ENCODE results near the gene KITLG.
"Not testable (repeated sequence)": the region's sequence is repeated elsewhere in the genome, so short reads cannot be mapped to it uniquely, and the experiment has no call there.

The KITLG gene

DNA sequence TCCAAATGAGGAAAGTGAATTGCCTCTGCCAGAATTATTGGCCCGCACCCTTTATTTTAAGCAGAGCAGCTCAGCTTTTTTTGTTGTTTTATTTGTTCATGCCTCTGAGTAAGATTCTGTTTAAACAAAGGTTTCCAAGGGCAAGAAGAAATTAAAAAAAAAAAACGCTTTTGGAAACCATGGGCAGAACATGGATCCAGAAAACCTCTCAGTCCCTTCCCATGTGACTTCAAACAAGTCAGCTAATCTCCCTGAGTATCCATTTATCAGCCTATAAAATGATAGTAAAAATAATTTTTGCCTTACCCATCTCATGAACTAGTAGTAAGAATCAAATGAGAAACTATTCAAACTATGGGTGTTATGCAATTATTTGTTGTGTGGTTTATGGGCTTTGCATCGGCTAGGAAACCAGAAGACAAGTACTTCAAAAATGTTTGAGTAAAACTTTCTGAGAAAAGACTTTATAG is 27.6 kb downstream of the KITLG start:
- no peak for DNase-seq
- in situ Hi-C loops (cut with HindIII; ENCODE audit: low pct_ligation_motif_present, low pct_unique_long_range_greater_than_20kb, low sequenced_read_pairs) = no loop called here

DNA sequence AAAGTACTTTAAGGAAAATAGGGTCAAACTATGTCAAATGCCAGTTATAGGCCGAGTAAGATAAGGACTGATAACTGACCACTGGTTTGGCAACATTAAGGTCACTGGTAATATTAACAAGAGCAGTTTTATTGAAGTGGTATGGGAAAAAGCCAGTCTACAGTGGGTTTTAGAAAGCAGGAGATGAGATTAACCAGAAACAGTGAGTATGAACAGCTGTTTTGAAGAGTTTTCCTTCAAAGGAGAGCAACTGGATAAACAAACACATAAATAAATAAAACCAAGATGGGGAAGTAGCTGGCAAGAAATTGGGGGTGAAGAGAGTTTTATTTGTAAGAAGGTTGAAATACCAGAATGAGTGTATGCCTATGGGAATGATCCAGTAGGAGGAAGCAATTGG is 30.3 kb downstream of the KITLG start:
- in situ Hi-C loops (cut with HindIII; ENCODE audit: low pct_ligation_motif_present, low pct_unique_long_range_greater_than_20kb, low sequenced_read_pairs) = no loop called here
- no peak for DNase-seq

DNA sequence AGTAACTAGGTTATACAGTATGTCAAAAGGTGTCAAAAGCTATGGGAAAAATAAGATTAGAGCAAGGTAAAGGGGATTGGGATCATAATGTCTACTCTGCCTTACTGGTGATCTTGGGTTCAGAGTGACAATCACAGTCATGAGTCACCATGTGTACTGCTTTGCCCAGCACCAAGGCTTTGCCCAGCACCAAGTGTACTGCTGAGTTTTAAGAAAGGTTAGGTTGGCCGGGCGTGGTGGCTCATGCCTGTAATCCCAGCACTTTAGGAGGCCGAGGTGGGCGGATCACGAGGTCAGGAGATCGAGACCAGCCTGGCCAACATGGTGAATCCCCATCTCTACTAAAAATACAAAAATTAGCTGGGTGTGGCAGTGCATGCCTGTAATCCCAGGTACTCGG is 32.3 kb downstream of the KITLG start:
- DNase-seq = not testable (repeated sequence)

DNA sequence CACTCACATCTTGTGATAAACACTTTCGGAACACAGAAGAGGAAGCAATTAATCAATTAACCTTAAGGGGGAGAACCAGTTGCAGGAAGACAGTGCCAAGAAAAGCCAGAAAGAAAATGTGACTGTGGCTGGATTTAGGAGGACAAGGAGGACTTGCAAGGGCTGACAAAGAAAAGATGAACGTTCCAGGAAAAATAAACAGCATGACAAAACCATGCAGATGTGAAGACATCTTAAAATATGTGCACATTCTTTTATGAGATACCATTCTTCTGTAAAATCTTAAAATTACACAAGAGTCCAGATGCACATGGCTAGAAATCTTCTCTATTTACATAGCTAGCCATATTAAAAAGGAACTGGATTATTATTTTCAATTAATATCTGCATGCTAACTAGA is 33.4 kb downstream of the KITLG start:
- in situ Hi-C loops (cut with HindIII; ENCODE audit: low pct_ligation_motif_present, low pct_unique_long_range_greater_than_20kb, low sequenced_read_pairs) = no loop called here
- DNase-seq = no peak

More for the DNA sequence above, 32.3 kb downstream of the KITLG start:
- in situ Hi-C loops (cut with HindIII; ENCODE audit: low pct_ligation_motif_present, low pct_unique_long_range_greater_than_20kb, low sequenced_read_pairs) = not testable (repeated sequence)

DNA sequence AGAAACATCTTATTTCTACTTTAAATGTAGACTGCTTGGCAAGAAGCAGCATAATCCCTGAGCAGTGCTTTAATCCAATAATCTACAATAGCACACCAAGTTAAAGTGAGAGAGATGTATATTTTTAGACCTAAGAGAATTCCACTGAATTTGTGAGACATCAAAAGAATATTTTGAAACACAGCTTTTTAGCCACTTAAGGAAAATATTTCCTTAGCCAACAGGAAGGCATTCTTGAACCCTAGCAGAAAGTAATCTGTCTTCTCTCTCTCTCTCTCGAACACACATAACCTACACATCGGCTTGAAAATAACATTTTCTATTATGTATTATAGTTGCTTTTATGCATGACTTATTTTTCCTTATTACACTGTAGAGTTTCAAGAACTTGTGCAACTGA is 34.0 kb downstream of the KITLG start:
- in situ Hi-C loops (cut with HindIII; ENCODE audit: low pct_ligation_motif_present, low pct_unique_long_range_greater_than_20kb, low sequenced_read_pairs) = no loop called here
- no peak for DNase-seq

DNA sequence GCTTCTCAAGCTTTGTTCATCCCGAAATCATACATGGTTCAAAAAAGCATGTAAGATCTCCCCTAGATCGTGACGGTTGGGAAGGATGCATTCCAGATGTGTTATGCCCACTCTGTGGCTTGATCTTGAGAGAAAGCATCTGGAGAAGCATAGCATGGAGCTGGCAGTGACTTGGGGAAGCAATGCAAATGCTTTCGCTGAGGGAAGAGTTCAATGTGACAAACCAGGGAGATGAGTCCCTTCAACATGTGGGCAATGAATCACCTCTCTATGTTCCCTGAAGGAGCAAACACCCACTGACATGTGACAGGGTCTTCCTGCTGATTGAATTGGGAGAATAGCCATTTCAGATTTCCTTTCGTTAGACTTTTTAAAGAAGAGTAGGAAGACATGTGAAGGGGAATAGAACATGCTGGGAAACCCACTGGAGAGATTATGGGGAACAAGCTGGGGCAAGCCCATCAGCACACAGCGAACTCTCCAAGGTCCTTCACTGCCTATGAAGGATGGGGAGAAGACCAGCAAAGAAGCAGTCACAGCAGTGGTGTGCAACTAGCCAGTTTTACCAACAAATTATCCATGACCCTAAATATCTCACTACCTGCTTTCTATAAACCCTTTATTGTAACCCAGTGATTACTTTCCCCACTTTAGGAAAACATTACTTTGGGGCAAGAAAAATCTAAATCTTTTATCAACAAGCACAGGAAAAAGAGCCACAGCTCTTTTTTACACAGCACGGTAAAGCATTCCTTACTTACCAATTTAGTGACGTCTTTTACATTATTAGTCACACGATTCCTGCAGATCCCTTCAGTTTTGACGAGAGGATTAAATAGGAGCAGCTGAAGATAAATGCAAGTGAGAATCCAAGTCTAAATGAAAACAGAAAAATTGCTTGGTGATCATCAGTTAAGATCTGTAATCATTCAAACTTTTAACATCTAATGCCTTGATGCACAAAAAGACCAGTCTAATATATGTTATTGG is 35.0 kb downstream of the KITLG start:
- in situ Hi-C loops (cut with HindIII; ENCODE audit: low pct_ligation_motif_present, low pct_unique_long_range_greater_than_20kb, low sequenced_read_pairs) = no loop called here
- DNase-seq = no peak

DNA sequence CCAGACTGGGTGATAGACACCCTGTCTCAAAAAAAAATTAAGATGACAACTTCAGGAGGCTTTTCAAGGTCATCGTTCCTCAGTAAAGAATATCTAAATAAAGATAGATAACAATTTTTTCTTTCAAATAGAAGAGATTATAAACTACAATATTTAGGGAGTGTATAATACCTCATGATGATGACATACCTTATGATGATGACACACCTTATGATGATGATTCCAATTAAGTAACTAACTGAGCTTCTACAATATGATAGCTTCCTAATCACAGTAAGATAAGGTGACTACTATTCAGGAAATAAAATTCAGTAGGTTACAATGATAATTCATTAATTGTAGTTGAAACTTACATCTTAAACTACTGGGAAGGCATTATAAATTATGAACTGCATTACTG is 40.4 kb downstream of the KITLG start:
- DNase-seq = no peak
- in situ Hi-C loops (cut with HindIII; ENCODE audit: low pct_ligation_motif_present, low pct_unique_long_range_greater_than_20kb, low sequenced_read_pairs) = no loop called here

DNA sequence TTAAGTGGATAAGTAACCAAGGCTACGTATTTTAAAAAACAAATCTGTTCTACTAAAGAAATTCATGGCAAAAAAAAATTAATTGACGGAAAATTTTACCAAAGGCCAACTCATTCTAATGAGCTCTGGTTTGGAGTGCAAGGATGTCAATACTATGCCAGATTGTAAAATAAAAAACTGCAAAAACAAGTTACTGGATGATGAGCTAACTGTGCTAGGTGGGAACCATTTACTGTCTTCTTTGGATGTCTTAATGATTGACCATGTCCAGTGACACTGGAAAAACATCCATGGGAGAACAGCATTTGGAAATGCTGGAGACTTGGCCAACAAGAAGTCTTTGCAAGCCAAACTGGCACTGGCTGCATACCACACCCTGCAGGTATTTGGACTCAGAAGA is 41.6 kb downstream of the KITLG start:
- in situ Hi-C loops (cut with HindIII; ENCODE audit: low pct_ligation_motif_present, low pct_unique_long_range_greater_than_20kb, low sequenced_read_pairs) = no loop called here
- DNase-seq = no peak

DNA sequence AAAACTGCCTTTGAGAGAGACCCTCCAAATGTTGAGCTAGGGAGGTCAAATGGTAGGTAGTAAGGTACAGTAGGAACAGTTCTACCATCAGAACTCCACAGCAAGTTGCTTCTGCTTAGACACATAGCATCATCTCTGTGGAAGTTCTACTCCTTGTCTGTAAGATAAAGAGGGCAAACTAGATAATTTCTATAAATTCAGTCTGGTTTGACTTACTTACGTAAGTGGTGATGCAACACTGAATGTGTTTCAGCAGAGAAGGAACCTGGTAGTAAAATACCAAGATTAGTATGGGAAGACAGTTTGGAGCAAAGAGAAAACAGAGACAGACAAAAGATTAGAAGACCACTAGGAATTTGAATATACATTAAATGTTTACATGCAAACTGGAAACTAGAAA is 42.0 kb downstream of the KITLG start:
- no peak for DNase-seq

DNA sequence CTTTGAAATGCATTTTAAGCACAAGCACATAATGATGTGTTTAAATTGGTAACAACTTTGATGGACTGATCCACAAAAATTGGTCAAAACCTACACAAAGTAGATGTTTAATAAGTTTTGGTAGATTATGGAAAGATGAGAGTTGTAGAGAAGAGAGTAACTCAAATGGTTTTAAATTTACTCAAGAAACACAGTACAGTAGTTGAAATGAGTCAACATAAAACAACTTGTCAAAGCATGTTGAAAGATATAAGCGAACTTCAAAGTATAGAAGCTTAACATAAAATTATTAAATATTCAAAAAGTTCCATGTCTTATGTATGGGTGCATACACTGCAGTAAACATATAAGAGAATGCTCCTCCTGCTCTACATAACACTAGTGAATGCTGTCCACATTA is 49.4 kb downstream of the KITLG start:
- in situ Hi-C loops (cut with HindIII; ENCODE audit: low pct_ligation_motif_present, low pct_unique_long_range_greater_than_20kb, low sequenced_read_pairs) = no loop called here
- no peak for DNase-seq

More for the DNA sequence above, 42.0 kb downstream of the KITLG start:
- in situ Hi-C loops (cut with HindIII; ENCODE audit: low pct_ligation_motif_present, low pct_unique_long_range_greater_than_20kb, low sequenced_read_pairs) = no loop called here

DNA sequence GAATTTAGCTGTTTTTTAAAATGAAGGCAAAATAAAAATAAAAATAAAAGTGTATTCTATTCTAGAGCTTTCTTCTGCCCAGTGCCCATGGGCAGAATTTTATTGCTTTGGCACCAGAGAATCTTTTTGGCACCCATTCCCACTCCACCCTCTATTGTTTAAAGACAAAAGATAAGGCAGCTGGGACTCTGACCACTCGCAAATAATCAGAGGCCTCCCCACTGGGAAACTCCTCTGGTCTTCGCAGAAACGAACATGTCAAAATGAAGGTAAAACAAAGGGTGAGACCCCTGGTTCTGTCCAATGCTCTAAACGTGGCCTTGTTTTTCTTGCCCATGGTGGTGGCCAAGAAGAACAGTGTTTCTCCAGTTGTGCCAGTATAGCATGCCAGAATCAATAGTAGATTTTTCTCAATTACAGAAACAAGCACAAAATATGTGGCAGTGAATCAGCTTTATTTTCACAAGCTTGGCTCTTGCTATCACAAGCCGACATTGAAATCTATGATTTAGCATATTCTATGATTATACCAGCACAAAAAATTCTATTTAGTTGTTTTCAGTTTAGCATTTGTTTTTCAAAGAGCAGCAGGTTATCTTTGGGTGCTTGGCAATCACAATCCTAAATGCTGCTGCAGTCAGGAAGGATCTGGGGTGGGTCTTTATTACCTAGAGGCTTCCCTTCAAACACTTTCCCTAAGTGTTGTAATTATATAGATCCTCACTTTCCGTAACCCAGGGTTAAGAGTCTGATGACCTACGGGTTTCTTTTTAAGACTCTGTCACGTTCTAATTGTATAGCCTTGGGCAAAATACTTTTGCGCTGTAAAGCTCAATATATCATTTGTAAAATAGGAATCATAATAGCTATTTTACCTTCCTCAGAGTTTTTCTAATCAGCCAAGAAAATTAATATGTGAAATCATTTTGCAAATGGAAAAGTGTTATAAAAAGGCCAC is 50.5 kb downstream of the KITLG start:
- in situ Hi-C loops (cut with HindIII; ENCODE audit: low pct_ligation_motif_present, low pct_unique_long_range_greater_than_20kb, low sequenced_read_pairs) = no loop called here
- no peak for DNase-seq

DNA sequence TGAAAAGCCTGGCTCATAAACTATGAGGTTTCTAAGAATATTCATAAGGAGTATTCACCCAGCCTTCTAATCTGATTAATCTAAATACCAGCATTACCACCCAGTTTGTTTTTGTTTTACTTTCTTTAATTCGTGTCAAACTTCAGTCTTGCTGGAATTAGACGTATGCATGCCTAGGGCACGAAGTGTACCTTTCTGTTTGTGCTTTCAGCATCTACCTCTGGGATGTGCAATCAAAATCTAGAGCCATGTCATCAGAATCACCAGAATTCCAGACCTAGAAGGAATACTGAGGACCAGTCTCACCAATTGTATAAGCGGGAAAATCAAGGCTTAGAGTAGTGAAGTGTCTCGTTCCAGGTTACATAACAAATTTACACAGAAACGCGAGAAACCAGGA is 57.3 kb downstream of the KITLG start:
- in situ Hi-C loops (cut with HindIII; ENCODE audit: low pct_ligation_motif_present, low pct_unique_long_range_greater_than_20kb, low sequenced_read_pairs) = no loop called here
- DNase-seq = no peak

DNA sequence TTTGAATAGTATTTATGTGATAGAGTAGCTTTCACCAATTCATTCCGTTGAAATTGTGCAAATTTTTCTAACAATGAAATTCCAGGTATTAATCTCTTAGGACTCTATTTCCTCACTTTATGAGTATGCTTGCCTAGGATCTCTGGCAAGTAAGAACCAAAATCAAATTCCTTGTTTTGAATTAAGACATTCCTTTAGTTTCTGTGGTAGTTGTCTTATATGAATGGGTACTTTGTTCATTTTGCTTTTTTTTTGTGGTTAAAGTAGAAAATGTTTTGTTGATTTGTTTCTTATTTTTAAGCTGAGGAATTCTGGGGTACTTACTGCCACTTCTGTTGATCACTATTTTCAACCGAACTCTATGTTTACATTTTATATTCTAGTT is 59.8 kb downstream of the KITLG start:
- in situ Hi-C loops (cut with HindIII; ENCODE audit: low pct_ligation_motif_present, low pct_unique_long_range_greater_than_20kb, low sequenced_read_pairs) = no loop called here
- no peak for DNase-seq

DNA sequence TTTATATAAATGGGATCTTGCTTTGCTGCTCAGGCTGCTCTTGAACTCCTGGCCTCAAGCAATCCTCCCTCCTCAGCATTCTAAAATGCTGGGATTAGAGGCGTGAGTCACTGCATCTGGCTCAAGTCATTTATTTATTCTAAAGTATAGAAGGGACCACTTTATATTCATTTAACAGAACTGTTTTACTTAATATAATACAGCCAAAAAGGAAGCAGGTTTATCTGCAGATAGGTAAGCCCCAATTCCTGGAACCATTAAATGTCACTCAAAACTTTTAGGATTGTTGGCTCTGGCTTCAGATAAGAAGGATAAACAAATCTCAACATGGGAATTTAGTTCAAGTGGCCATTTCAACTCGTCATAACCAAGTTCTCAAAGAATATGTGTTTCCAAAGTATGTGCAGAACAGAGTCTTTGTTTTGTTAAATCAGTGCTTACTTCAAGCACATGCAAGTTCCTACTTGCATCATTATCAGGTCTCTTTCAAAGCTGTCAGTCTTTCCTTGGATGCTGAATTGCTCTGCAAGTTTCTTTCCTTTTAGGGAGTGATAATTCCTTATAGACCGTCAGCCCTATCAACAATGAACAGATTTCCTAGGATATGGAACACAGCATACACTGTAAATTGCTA is 60.4 kb downstream of the KITLG start:
- no peak for DNase-seq
- in situ Hi-C loops (cut with HindIII; ENCODE audit: low pct_ligation_motif_present, low pct_unique_long_range_greater_than_20kb, low sequenced_read_pairs) = no loop called here

DNA sequence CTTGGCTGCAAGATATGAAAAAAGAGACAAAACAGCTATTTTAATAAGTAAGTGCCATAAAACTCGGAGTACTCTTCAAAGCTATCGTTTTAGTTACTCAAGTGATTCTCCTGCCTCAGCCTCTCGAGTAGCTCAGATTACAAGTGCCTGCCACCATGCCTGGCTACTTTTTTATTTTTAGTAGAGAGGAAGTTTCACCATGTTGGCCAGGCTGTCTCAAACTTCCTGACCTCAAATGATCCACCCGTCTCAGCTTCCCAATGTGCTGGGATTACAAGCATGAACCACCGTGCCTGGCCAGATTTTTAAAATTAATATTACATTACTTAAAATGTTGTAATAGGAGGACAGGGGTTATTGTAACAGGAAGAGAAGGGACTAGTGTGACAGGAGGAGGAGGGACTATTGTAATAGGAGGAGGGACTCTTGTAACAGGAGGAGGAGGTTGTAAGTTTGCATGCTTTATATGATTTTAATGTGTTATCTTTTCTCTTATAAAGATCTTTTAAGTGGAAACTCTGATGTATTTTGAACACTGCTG is 61.3 kb downstream of the KITLG start:
- in situ Hi-C loops (cut with HindIII; ENCODE audit: low pct_ligation_motif_present, low pct_unique_long_range_greater_than_20kb, low sequenced_read_pairs) = no loop called here
- DNase-seq = no peak

DNA sequence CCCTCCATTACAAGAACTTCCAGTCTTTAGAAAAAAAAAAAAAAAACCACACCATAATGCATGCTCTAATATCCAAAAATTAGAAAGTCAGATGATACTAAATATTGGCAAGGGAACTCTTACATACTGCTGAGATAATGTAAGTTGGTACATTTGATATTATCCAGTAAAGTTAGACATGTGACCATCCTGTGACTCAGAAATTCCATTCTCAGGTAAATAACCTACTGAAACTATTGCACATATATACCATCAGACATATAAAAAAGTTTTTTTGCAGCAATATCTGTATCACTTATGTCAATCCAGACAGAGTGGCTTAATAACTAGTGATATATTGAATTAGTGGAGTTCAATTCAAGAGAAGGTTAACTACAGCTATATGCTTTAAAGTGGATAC is 63.5 kb downstream of the KITLG start:
- in situ Hi-C loops (cut with HindIII; ENCODE audit: low pct_ligation_motif_present, low pct_unique_long_range_greater_than_20kb, low sequenced_read_pairs) = no loop called here
- DNase-seq = no peak

DNA sequence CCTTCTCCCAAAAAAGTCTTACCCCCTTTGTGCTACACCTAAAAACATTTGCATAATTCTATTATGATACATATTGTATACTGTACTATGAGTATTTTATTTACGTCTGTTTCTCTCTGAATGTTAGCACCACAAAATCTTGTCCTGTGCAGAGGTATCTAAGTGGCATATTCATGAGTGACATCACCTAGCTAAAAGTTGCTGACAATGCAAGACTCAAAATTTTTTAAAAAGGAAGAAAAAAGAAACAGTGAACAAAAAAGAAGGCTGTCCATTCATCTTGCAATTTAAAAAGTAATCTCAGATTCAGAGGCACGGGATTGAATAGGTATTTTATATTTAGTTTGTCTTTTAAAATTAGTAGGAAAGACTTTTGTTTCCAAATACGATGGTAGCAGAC is 69.4 kb downstream of the KITLG start:
- in situ Hi-C loops (cut with HindIII; ENCODE audit: low pct_ligation_motif_present, low pct_unique_long_range_greater_than_20kb, low sequenced_read_pairs) = no loop called here
- DNase-seq = no peak

DNA sequence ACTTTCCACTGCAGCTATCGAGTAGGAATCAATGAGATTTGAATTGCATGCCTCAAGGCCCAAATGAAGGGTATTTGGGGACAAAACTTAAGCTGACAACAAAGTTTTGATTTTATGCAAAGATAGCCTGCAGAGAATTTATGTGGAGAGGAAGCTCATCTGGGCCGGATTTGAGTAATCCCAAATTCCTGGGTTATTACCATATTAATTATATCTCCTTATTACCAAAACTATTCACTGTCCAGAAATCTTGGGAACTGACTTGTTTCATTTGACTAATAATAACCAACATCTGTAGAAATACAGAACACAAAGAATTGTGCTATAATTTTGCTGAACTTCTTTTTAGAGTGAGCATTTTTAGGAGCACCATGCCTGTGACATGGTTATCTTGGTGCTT is 70.4 kb downstream of the KITLG start:
- no peak for DNase-seq
- in situ Hi-C loops (cut with HindIII; ENCODE audit: low pct_ligation_motif_present, low pct_unique_long_range_greater_than_20kb, low sequenced_read_pairs) = no loop called here

DNA sequence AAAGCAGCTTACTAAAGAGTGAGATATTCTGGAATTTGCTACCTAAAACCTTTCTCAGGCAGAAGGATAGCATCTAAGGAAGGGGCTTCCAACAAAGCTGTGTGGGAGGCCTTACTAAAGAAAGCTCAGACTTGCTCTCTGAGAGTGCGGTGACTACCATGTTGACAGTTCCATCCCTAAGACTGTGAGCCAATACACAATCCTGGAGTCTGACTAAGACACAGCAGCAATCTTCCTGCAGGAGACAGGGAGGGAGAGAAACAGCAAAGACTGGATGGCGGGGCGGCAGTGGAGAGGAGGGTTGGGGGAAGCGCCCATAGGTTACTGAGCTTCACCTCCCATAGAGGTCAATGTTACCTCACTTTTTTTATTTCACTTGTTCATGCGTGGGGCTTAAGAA is 70.9 kb downstream of the KITLG start:
- in situ Hi-C loops (cut with HindIII; ENCODE audit: low pct_ligation_motif_present, low pct_unique_long_range_greater_than_20kb, low sequenced_read_pairs) = no loop called here
- DNase-seq = no peak

Data from ACHN (cell line).